HG03469 (cell line): ENCODE results near the gene L2HGDH.

Experiments used
- ATAC-seq: cut with Tn5 transposase; IDR thresholded peaks from one replicate; pipeline ENCODE4 v1.9.1; 2021; ENCODE audit warnings: mild to moderate bottlenecking, moderate library complexity, moderate number of reproducible peaks; ENCODE audit not compliant: unreplicated experiment

The L2HGDH gene

GRCh38 chr14:50230701-50231474 is 81.1 kb downstream of the L2HGDH start:
- peak; percentile 19 for ATAC-seq

DNA sequence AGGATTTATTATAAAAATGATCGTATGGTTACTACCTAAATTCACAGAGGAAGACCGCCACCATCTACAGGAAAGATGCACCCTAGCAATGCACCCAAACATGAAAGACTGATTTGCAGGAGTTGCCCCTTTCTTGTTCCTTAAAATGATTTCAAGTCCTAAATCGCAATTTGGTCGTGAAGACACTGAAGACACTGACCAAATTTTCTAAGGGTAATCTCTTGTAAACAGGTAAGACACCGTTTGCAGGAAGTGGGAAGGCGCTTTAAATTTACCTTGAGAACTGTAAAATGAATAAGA is 81.7 kb downstream of the L2HGDH start:
- no peak for ATAC-seq

- no peak for ATAC-seq
These were observed 82.3 kb downstream of the L2HGDH start for GRCh38 chr14:50229681-50230080.

DNA sequence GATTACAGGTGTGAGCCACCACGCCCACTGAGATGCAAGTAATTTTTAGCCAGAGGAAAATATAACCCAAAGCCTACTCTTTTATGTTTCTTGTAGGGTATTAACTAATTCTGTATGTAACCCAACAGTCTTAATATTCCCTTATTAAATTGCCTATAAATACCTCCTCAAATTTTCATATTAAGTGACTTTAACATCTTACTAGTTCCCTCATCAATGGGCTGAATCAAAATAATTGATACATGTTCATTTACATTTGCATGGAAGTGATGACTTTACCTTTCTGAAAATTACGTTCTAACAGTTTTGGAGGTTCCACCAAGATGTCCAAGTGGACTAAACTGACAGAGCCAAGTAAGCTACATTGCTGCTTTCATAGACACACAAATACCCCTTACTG is 83.7 kb downstream of the L2HGDH start:
- no peak for ATAC-seq

DNA sequence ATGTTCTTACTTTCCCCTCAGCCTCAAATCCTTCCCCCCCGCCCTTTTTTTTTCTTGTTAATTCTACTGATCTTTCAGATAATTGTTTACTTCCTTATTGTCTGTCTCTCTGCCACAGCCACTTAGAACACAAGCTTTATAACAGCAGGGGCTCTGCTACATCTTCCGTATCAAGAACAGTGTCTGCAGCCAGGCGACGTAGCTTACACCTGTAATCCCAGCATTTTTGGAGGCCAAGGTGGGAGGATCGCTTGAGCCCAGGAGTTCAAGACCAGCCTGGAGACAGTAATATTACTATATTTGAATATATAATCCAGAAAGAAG is 86.1 kb downstream of the L2HGDH start:
- no peak for ATAC-seq

DNA sequence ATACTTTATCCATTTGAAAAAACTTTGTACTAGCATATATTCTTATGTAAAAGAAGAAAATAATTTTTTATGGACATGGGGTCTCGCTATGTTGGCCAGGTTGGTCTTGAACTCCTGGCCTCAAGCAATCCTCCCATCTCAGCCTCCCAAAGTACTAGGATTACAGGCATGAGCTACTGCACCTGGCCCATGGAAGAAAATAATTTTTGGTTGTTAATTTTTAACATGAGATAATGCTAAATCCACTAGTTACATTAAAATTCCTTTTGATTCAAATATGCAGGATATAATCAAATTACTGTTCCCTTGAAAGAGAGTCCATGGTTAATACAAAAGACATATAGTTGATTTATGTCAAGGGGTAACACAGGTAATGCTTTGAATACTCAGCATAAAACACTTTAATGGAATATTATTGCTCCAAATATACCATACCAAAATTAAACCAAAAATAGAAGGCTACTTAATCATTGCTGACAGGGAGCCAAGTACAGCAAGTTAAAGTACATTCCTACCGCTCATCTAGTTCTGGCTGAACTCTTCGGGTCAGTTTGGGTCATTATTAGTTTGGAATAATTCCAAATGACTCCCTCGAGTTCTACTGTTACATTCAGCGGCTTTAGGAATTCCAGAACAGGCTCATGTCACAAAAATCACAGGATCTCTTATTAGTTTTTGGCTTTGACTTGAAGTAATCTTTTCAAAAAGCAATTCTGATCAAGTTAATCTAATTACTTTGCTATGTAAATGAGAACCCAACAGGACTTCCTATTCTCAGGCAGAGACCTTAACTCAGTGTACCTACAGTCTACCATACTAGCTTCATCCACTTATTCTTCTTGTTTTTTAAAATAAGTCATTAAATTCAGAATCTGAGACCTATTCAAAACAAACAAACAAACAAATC is 86.7 kb downstream of the L2HGDH start:
- no peak for ATAC-seq

GRCh38 chr14:50222055-50222613 is 89.9 kb downstream of the L2HGDH start:
- ATAC-seq: no peak

- no peak for ATAC-seq
These were observed 93.5 kb downstream of the L2HGDH start for GRCh38 chr14:50218501-50218900.

- ATAC-seq: no peak
These were observed 96.6 kb downstream of the L2HGDH start for GRCh38 chr14:50215416-50215815.

- ATAC-seq: no peak
These were observed 98.2 kb downstream of the L2HGDH start for GRCh38 chr14:50213795-50214194.

DNA sequence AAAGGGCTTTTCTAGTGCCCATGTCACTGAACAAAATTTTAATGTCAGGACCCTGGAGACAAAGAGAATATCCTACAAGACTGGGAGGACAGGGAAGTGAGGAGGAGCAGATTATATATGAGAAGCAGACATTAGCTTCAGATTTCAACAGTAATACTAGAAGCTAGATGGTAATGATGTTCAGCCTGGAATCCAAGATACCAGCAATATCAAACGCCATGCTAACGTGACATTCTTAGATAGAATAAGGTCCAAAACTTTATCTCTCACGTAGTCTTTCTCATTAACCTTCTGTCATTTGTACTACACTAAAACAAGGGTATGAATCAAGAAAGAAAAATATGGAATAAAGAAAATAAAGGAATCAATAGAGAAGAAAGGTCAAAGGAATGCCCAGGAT is 99.3 kb downstream of the L2HGDH start:
- no peak for ATAC-seq

- ATAC-seq: no peak
These were observed 102.0 kb downstream of the L2HGDH start for GRCh38 chr14:50210074-50210473.

- ATAC-seq: no peak
These were observed 113.5 kb downstream of the L2HGDH start for GRCh38 chr14:50198499-50198898.

- ATAC-seq: no peak
These were observed 120.5 kb downstream of the L2HGDH start for GRCh38 chr14:50191499-50191898.
